H9 (cell line): ENCODE results near the gene NCAN. TPM values are rescaled to one million over a fixed set of nuclear protein-coding genes. Genes with fewer than 3 reads are reported as not detected.

Source experiments
- DNase-seq: peaks from one replicate; pipeline ENCODE4 v3.0.0-alpha.2; 2017
- H2AFZ ChIP-seq: one replicate; pipeline ENCODE4 v1.6.1; 2013; ENCODE audit warnings: mild to moderate bottlenecking, low read length, control low read depth, moderate library complexity
- H2AK5ac ChIP-seq: 2 replicates; pipeline ENCODE4 v1.6.1; 2013; ENCODE audit warnings: low read length, control low read depth, mixed read lengths; ENCODE audit not compliant: insufficient read length
- H2BK120ac ChIP-seq: one replicate; pipeline ENCODE4 v1.6.1; 2013; ENCODE audit warnings: low read depth, mild to moderate bottlenecking, low read length, control low read depth, inconsistent platforms; ENCODE audit not compliant: poor library complexity, severe bottlenecking
- H2BK12ac ChIP-seq: 2 replicates; pipeline ENCODE4 v1.6.1; 2013; ENCODE audit warnings: low read length, control low read depth, mixed read lengths, low read depth; ENCODE audit not compliant: insufficient read length
- H2BK15ac ChIP-seq: 2 replicates; pipeline ENCODE4 v1.6.1; 2013; ENCODE audit warnings: low read depth, low read length, control low read depth
- H2BK20ac ChIP-seq: one replicate; pipeline ENCODE4 v1.6.1; 2013; ENCODE audit warnings: low read depth, mild to moderate bottlenecking, low read length, control low read depth, inconsistent platforms; ENCODE audit not compliant: poor library complexity, severe bottlenecking
- H2BK5ac ChIP-seq: 2 replicates; pipeline ENCODE4 v1.6.1; 2013; ENCODE audit warnings: low read length, control low read depth, mixed read lengths; ENCODE audit not compliant: insufficient read length
- H3K14ac ChIP-seq: 2 replicates; pipeline ENCODE4 v1.6.1; 2013; ENCODE audit warnings: low read length, control low read depth; ENCODE audit not compliant: insufficient read depth
- H3K18ac ChIP-seq: 2 replicates; pipeline ENCODE4 v1.6.1; 2013; ENCODE audit warnings: low read depth, mild to moderate bottlenecking, mixed read lengths, low read length, control low read depth; ENCODE audit not compliant: insufficient read length
- H3K23ac ChIP-seq: 2 replicates; pipeline ENCODE4 v1.6.1; 2013; ENCODE audit warnings: low read length, control low read depth, mixed read lengths, low read depth; ENCODE audit not compliant: insufficient read length
- H3K23me2 ChIP-seq: 2 replicates; pipeline ENCODE4 v1.6.1; 2013; ENCODE audit warnings: low read depth, mild to moderate bottlenecking, mixed read lengths, low read length, control low read depth; ENCODE audit not compliant: insufficient read length, poor library complexity, severe bottlenecking
- H3K27ac ChIP-seq: 2 replicates; pipeline ENCODE4 v1.5.1; 2013; ENCODE audit warnings: low read length, control low read depth, mixed read lengths, low read depth; ENCODE audit not compliant: insufficient read length
- H3K27me3 ChIP-seq: 2 replicates; pipeline ENCODE4 v1.6.1; 2013; ENCODE audit warnings: low read length, control low read depth, inconsistent platforms; ENCODE audit not compliant: insufficient read depth
- H3K4ac ChIP-seq: 2 replicates; pipeline ENCODE4 v1.6.1; 2013; ENCODE audit warnings: low read depth, mild to moderate bottlenecking, control low read depth, inconsistent platforms, low read length, moderate library complexity
- H3K4me1 ChIP-seq: 2 replicates; pipeline ENCODE4 v1.6.1; 2013; ENCODE audit warnings: low read length, control low read depth, inconsistent platforms; ENCODE audit not compliant: insufficient read depth
- H3K4me2 ChIP-seq: 2 replicates; pipeline ENCODE4 v1.6.1; 2013; ENCODE audit warnings: low read length, control low read depth, mixed read lengths; ENCODE audit not compliant: insufficient read length, insufficient read depth
- H3K56ac ChIP-seq: 2 replicates; pipeline ENCODE4 v1.6.1; 2013; ENCODE audit warnings: low read depth, mild to moderate bottlenecking, mixed read lengths, low read length, control low read depth; ENCODE audit not compliant: insufficient read length
- H3K79me1 ChIP-seq: 2 replicates; pipeline ENCODE4 v1.6.1; 2013; ENCODE audit warnings: low read depth, mild to moderate bottlenecking, moderate library complexity, low read length, control low read depth, inconsistent platforms; ENCODE audit not compliant: insufficient read depth, poor library complexity, severe bottlenecking
- H3K79me2 ChIP-seq: 2 replicates; pipeline ENCODE4 v1.6.1; 2013; ENCODE audit warnings: low read length, control low read depth, inconsistent platforms; ENCODE audit not compliant: insufficient read depth
- H3K9ac ChIP-seq: 2 replicates; pipeline ENCODE4 v1.6.1; 2013; ENCODE audit warnings: low read length, control low read depth, mixed read lengths; ENCODE audit not compliant: insufficient read length; ENCODE audit errors: extremely low read depth
- H3K9me3 ChIP-seq: one replicate; pipeline ENCODE4 v1.6.1; 2013; ENCODE audit warnings: low read depth, low read length, inconsistent platforms; ENCODE audit not compliant: control insufficient read depth
- H3T11ph ChIP-seq: one replicate; pipeline ENCODE4 v1.6.1; 2013; ENCODE audit warnings: mild to moderate bottlenecking, low read length, control low read depth, inconsistent platforms
- H4K20me1 ChIP-seq: one replicate; pipeline ENCODE4 v1.6.1; 2013; ENCODE audit not compliant: control insufficient read depth, insufficient read length, insufficient read depth
- H4K5ac ChIP-seq: 2 replicates; pipeline ENCODE4 v1.6.1; 2013; ENCODE audit warnings: low read depth, mild to moderate bottlenecking, mixed read lengths, low read length, control low read depth; ENCODE audit not compliant: insufficient read length
- H4K8ac ChIP-seq: replicated peaks from 2 replicates; pipeline ENCODE4 v1.6.1; 2013; ENCODE audit warnings: low read length, control low read depth, mixed read lengths, low read depth; ENCODE audit not compliant: insufficient read length
- H4K91ac ChIP-seq: 2 replicates; pipeline ENCODE4 v1.6.1; 2013; ENCODE audit warnings: low read depth, mild to moderate bottlenecking, moderate library complexity, mixed read lengths, low read length, control low read depth; ENCODE audit not compliant: insufficient read length
- H3K27ac Mint-ChIP-seq, 3 experiments: 2 replicates in 2 of 3; 3 replicates in 1 of 3; pipeline ENCODE4 v1.8.0; 2020 to 2021; ENCODE audit warnings: mixed read lengths in 3 of 3, mild to moderate bottlenecking in 1 of 3, moderate library complexity in 1 of 3
- H3K27me3 Mint-ChIP-seq: 2 replicates; pipeline ENCODE4 v1.8.0; 2021; ENCODE audit warnings: low read depth, mild to moderate bottlenecking, moderate library complexity, mixed read lengths
- H3K36me3 Mint-ChIP-seq, 3 experiments: 2 replicates in 2 of 3; 3 replicates in 1 of 3; pipeline ENCODE4 v1.8.0; 2020 to 2021; ENCODE audit warnings: low read depth in 3 of 3, mixed read lengths in 3 of 3; ENCODE audit not compliant: insufficient read depth in 1 of 3
- H3K4me1 Mint-ChIP-seq, 2 experiments: 2 replicates each; pipeline ENCODE4 v1.8.0; 2020; ENCODE audit warnings: mixed read lengths in 2 of 2
- H3K4me3 Mint-ChIP-seq, 2 experiments: 2 replicates in 1 of 2; 3 replicates in 1 of 2; pipeline ENCODE4 v1.8.0; 2020 to 2021; ENCODE audit warnings: mild to moderate bottlenecking in 2 of 2, mixed read lengths in 2 of 2, moderate library complexity in 1 of 2
- H3K9me3 Mint-ChIP-seq, 2 experiments: 2 replicates in 1 of 2; 3 replicates in 1 of 2; pipeline ENCODE4 v1.8.0; 2020; ENCODE audit warnings: mild to moderate bottlenecking in 2 of 2, mixed read lengths in 2 of 2, moderate library complexity in 1 of 2
- CTCF ChIP-seq: fragments of 200-600 bp; sonication (generic); conservative IDR thresholded peaks from 3 replicates; pipeline ENCODE4 v1.8.0; 2021; ENCODE audit warnings: antibody characterized with exemption, mild to moderate bottlenecking
- WGBS: extraction: QIAGEN DNeasy Blood & Tissue Kit; methylation state at CpG from one replicate; pipeline ENCODE4 v1.1.7; 2013; ENCODE audit warnings: missing lambda C conversion rate, low lambda C conversion rate, mixed read lengths; ENCODE audit not compliant: insufficient read length; ENCODE audit errors: extremely low coverage; 5-methylcytosine and 5-hydroxymethylcytosine counted together
- total RNA-seq: library from RNA; stranded (reverse); gene quantifications from 2 replicates; pipeline ENCODE4 v1.2.1, GENCODE V29; 2021

The NCAN gene
- total RNA-seq, 1 experiment from 2014 or later = 1.6 TPM

DNA sequence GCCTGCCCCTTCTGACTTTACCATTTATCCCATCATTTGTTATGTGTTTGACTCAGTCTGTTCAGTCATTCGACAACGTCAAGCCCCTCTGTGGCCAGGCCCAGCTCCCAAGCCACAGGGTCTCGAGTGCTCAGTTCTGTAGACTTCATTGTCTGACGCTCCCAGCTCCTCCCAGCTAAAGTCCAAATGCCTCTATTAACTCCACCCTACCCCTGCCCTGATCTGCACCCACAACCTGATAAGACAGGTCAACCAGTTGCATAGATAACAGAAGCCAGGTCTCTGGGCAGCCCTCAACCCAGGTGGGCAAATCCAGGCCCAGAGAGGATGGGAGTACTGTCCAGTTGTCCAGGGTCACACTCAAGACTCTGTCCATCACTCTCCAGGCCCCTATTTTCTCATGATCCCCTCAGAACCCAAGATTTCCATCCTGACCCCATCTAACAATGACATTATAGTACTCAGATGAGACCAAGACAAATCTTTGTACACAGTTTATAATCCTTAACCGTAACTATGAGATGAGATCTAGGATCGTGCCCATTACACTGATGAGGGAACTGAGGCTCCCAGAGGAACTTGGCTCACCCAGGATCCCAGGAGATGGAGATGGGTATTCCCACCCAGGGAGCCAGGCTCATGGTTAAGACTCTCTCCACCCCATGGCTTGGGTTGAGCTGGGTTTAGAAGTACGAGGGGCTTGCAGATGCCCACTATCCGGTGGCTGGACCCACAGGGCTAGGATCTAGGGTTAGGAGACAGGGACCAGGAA lies 60.3 kb downstream of the NCAN start:
- Histone ChIP-seq H3K14ac (no peak overlapping the region), H3K79me1 (no peaks in the 10 kb centered on the region), H3K23ac (no peak overlapping the region), H3K4me1 (no peaks in the 10 kb centered on the region; the same call in 1 of the 2 replicates), H4K91ac (no peak overlapping the region), H2AFZ (no peak overlapping the region), H3K27me3 (peaks cover 2% of the 10 kb centered on the region; the same call in 1 of the 2 replicates), H2BK20ac (no peak overlapping the region), H3K4ac (no peak overlapping the region), H2BK120ac (no peak overlapping the region), H3K56ac (no peak overlapping the region), H2BK15ac (peak overlapping the region; percentile 75; the same call in 1 of the 2 replicates), H4K20me1 (no peaks in the 10 kb centered on the region), H4K5ac (no peak overlapping the region), H3K23me2 (peaks cover 7% of the 10 kb centered on the region), H3K79me2 (no peaks in the 10 kb centered on the region), H3K9me3 (no peaks in the 10 kb centered on the region), H4K8ac (no peak overlapping the region), H3T11ph (no peak overlapping the region), H2BK5ac (no peak overlapping the region), H3K27ac (no peak overlapping the region), H3K9ac (no peak overlapping the region), H2BK12ac (no peak overlapping the region), H3K4me2 (peak overlapping the region; percentile 81), H3K18ac (no peak overlapping the region), H2AK5ac (no peak overlapping the region)
- no peaks in the 10 kb centered on the region for H3K9me3 Mint-ChIP-seq
- DNase-seq = no peak
- H3K27me3 Mint-ChIP-seq = peaks cover 39% of the 10 kb centered on the region
- peak overlapping the region; percentile 69 to 86 for H3K4me3 Mint-ChIP-seq
- H3K36me3 Mint-ChIP-seq = peaks cover 4 to 13% (median 8%) of the 10 kb centered on the region in 3 experiments; a peak in 6 of 7 replicates
- WGBS = no CpG with 5 or more reads among the region's 8 CpGs
- TF ChIP-seq CTCF = no peak
- H3K4me1 Mint-ChIP-seq = peaks cover 10 to 16% of the 10 kb centered on the region in 2 experiments
- H3K27ac Mint-ChIP-seq = peak overlapping the region in 1 of 3 experiments; percentile 65; a peak in 2 of 7 replicates
